NB4 (cell line): Measurements from ENCODE around the gene ELFN2.

ENCODE experiments used
- DNase-seq: peaks from one replicate; pipeline ENCODE4 v3.0.0; 2010; ENCODE audit warnings: low read depth
- H3K4me3 ChIP-seq: one replicate; pipeline ENCODE4 v1.5.1; 2011; ENCODE audit warnings: mild to moderate bottlenecking, low read depth, low read length, moderate library complexity
- CTCF ChIP-seq: IDR thresholded peaks from one replicate; pipeline ENCODE4 v1.5.1; 2012; ENCODE audit warnings: low read depth, low read length
- MAX ChIP-seq: IDR thresholded peaks from 2 replicates; pipeline ENCODE4 v1.6.1; 2011; ENCODE audit warnings: low read depth, low read length
- MYC ChIP-seq: IDR thresholded peaks from 2 replicates; pipeline ENCODE4 v1.6.1; 2011; ENCODE audit warnings: low read depth, low read length
- POLR2A ChIP-seq: IDR thresholded peaks from 2 replicates; pipeline ENCODE4 v1.6.1; 2011; ENCODE audit warnings: mild to moderate bottlenecking; ENCODE audit not compliant: insufficient read length; ENCODE audit errors: extremely low read depth

Gene ELFN2

GRCh38 chr22:37337204-37337943 lies 89.9 kb downstream of the ELFN2 start:
- TF ChIP-seq MYC (no peak), MAX (no peak), CTCF (no peak), POLR2A (no peak)
- peak; percentile 24 for DNase-seq
- no peak overlapping the region for H3K4me3 ChIP-seq

- no peak for TF ChIP-seq CTCF
- TF ChIP-seq MAX, result no peak
- no peak for TF ChIP-seq POLR2A
- TF ChIP-seq MYC, result no peak
- DNase-seq, result no peak
- H3K4me3 ChIP-seq, result no peak overlapping the region
Observed at GRCh38 chr22:37336579-37336978, 90.7 kb downstream of the ELFN2 start.

- DNase-seq, result no peak
- no peak overlapping the region for H3K4me3 ChIP-seq
- TF ChIP-seq CTCF (no peak), MYC (no peak)
Observed at GRCh38 chr22:37335806-37336199, 91.5 kb downstream of the ELFN2 start.

- H3K4me3 ChIP-seq, result no peak overlapping the region
- TF ChIP-seq CTCF, result no peak
- no peak for TF ChIP-seq MAX
- TF ChIP-seq POLR2A, result no peak
- TF ChIP-seq MYC, result no peak
- DNase-seq, result peak; percentile 34
Observed at GRCh38 chr22:37334859-37335805, 92.1 kb downstream of the ELFN2 start.

- TF ChIP-seq CTCF, result no peak
- TF ChIP-seq MAX, result no peak
- TF ChIP-seq MYC, result no peak
- no peak for TF ChIP-seq POLR2A
- DNase-seq, result no peak
- H3K4me3 ChIP-seq, result no peak overlapping the region
Observed at GRCh38 chr22:37334461-37334858, 92.8 kb downstream of the ELFN2 start.
